Activated CD4-positive, alpha-beta T cell treated with anti-CD3 and anti-CD28 coated beads, Interleukin-2, amount 50 U/mL, for 1 hour (primary cell): Measurements from ENCODE around the gene TNK2.
"Not testable (repeated sequence)": the region's sequence is repeated elsewhere in the genome, so short reads cannot be mapped to it uniquely, and the experiment has no call there.

Experiments
- DNase-seq: peaks from one replicate; pipeline ENCODE4 v3.0.0-alpha.2; 2020

Gene TNK2

DNA sequence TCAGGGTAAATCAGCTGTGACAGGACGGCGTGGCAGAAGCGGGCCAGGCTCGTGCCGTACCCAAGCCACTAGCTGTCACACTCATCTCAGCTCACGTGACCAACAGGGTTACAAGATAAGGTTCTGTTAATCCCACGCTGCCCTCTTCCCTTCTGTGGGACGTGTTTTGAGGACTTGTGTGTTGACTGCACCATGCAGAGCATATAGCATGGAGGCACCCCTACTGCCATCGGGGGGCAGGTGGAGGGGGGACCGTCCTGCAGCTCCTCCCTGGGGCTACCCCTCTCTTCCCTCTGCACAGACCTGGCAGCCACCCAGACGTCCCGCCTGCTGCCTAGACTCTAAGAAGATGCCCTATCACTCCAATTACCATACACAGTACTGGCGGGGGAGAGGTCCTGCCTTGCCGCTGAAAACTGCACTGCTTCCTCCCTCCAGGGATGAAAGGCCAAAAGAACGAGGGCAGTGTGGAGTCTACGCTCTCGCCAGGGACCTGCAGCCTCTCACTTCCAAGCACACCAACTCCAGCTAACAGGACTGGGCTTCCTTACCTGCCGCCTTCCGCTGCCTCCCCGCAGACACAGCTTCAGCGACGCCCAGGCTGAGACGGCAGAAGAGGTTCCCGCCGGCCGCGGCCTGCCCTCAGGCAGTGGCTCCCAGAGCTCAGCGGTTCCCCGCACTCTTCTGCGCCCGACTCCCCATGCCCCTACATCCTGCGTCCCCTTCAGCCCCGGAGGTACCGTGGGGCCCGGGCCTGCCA lies at the start of gene TNK2:
TSS of gene TNK2 (minus strand) at position 618 of the 760 bp plus-strand sequence. CDS start 19,963 bp downstream, outside the sequence.
- DNase-seq: peak; percentile 49

DNA sequence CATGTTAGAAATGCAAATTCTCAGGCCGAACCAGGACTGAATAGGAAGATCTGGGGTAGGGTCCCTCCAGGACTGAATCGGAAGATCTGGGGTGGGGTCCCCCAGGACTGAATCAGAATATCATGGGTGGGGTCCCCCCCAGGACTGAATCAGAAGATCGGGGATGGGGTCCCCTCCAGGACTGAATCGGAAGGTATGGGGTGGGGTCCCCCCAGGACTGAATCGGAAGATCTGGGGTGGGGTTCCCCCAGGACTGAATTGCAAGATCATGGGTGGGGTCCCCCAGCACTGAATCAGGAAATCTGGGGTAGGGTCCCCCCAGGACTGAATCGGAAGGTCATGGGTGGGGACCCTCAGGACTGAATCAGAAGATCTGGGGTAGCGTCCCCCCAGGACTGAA lies 48.2 kb upstream of the TNK2 start:
- DNase-seq: no peak

DNA sequence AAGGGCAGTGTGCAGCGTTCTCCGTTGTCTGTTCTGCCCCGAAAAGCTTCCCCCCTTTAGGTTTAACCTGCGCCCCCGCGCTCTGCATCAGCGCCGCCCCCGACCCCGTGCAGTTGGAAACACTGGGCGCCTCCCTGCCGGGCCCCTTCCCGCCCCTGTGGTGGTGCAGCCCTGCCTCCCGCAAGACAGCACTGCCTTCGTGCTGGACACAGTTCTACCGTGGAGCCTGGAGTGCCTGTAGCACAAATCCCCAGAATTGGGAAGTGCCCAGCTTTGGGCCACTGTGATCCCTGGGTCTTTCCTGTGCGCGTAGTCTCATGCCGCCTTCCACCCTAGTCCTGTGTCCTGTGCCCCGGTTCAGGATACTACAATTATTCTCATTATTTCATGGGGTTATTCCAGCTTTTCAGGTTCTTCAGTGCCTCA lies 47.1 kb upstream of the TNK2 start:
- not testable (repeated sequence) for DNase-seq

DNA sequence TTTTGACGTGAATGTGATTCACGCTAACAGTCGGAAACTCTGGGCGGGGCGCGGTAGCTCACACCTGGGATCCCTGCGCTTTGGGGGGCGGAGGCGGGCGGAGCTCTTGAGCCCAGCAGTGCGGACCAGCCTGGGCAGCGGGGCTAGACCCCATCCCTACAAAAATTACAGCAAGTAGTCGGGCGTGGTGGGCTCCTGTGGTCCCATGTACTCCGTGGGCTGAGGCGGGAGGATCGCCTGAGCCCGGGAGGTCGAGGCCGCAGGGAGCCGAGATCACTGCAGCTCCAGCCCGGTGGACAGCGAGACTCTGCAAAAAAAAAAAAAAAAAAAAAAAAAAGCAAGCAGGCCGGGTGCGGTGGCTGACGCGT lies 46.4 kb upstream of the TNK2 start:
- DNase-seq: peak; percentile 53

DNA sequence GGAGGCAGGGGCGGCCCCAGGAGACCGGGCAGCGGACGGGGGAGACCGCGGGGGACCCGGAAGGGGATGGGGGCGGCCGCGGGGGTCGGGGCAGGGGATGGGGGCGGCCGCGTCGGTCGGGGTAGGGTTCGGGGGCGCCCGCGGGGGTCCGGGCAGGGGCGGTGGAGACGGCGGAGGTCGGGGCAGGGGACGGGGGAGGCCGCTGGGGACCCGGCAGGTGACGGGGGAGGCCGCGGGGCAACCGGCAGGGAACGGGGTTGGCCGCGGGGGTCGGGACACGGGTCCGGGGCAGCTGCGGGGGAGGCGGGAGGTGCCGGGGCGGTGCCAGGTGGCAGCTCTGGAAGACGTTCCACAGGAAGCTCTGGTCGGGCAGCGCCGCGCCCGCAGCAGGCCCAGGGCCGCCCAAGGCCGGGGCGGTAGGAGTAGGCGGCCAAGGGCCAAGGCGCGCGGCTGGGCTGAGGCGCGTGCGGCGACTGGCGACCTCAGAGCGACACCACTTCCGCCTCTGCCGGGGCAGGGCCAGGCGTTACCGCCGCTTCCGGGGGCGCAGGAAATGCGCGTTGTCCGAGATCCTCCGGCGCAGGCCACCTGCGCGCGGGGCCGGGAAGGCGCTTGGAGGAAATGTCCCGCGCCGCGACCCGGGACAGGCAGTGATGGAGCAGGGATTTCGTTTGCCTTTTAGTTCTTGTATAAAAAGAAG lies 45.9 kb upstream of the TNK2 start:
- peak; percentile 53 for DNase-seq

DNA sequence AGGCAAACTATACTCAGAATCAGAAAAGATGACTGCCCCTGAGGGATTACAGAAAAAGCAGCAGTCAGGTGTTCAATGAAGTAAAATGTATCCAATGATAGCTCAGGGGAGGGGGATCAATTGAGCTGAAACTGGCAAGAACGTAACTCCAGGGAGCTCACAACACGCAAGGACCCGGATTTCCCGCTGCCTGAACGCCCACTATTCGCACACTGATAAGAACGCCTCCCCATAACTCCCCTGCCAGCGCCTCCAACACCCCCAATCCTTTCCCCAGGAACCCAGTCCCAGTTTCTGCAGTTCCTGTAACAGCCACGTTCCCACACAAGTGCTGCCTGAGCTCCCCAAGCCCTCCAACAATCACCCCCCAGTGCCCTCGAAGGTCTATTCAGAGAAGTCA lies 44.2 kb upstream of the TNK2 start:
- not testable (repeated sequence) for DNase-seq

DNA sequence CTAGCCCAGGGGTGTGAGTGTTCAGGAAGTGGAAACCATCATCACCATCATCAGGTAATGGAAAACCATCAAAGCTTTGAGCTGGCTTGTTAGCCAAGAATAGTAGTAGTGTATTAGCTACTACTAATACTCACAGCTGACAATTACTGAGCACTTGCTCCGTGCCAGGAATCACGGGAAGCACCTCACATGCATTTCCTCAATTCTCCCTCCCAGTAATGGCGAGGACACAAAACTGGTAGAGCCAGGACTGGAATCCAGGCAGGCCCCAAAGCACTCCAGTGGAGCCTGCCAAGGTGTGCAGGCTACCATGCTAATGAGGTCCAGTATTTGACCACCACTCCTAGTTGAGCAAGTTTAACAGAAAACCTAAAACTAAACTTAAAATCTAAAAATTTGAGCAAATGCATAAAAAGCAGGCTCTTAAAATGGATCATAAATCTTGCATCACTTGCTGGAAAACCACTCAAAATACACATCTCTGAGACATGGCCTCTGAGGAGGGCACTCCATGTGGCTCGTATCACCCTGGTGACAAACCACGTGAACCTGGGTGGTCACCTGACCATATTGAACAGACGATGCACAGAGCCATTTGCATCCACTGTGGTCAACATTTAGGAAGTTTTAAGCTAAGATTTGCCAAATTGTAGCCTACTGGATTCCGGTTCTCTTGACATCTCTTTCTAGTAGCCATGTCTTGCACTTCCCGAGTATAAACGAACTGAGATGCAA lies 43.3 kb upstream of the TNK2 start:
- DNase-seq: not testable (repeated sequence)

DNA sequence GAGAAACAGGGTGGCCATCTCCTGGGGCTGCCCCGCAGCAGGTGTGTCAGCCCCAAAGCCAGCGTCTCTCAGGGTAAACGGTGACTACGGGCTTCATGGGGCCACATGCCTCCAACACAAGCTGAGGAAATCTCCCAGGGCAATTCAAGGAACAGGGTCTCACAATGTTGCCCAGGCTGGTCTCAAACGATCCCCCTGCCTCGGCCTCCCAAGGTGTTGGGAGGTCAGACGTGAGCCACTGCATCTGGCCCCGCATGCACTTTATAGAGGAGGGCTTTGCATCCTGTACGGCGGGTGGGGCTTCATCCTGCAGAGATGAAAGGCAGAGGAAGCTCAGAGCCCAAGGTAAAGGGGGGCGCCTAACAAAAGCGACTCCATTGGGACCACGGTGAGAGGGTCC lies 42.4 kb upstream of the TNK2 start:
- DNase-seq: not testable (repeated sequence)

DNA sequence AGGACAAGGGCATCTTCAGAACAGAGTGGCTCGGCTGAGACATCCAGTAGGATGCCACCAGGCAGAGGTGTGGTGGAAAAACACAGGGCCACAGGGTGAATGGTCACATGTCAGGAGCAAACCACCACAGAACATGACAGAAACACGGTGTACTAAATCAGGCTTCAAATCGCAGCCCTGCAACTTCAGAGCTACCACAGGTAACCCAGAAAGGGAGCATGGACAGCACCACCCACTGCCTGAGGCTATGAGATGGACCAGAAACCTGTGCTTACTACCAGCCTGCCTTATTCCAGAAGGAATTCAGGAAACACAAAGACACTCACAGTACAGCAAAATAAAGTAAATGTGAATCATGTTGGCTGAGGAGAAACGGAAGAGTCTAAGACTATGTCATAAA lies 41.8 kb upstream of the TNK2 start:
- DNase-seq: not testable (repeated sequence)

DNA sequence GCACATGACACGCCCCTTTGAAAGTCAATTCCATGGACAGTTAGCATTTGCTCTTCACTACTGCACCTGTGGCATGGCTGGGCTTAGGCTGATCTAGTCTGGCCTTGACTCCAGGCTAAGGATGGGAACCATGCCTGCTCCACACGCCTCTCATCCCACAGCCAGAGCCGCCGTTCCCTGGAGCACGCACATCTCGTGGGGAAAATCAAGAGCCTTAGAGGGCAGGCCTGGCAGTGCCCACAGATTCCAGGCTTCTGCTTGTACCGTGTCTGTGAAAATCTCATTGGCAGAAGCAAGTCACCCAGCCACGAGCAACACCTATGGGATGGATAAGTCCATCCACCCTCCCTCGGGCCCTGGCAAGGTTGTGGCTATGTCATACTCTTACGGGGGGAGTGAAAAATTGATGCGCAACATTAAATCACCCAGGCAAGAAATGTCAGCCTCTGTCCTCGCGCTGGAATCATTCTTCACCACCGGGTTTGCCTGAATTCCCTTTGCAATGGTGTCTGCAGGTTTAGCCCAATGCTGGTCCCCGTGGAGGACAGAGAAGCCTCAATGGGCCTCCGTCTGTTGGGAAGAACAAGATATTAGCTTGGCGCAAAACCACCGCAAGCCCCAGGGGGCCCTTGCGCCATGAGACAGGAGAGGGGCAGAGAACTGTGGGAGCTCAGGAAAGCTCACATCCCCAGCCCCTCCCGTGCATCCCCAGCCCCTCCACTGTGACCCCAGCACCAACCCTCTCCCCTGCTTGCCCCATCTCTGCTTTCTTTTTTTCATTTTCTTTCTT lies 38.8 kb upstream of the TNK2 start:
- DNase-seq: not testable (repeated sequence)

DNA sequence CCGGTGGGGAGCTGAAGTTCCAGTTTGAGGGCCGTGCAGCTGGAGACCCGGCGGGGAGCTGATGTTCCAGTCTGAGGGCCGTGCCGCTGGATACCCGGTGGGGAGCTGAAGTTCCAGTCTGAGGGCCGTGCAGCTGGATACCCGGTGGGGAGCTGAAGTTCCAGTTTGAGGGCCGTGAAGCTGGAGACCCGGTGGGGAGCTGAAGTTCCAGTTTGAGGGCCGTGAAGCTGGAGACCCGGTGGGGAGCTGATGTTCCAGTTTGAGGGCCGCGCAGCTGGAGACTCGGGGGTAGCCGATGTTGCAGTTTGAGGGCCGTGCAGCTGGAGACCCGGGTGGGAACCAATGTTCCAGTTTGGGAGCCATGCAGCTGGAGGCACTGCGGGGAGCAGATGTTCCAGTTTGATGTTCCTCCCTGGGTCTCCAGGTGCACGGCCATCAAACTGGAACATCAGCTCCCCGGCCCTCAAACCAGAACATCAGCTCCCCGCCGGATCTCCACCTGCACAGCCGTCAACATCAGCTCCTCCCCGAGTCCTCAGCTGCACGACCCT lies 33.0 kb upstream of the TNK2 start:
- DNase-seq: not testable (repeated sequence)

DNA sequence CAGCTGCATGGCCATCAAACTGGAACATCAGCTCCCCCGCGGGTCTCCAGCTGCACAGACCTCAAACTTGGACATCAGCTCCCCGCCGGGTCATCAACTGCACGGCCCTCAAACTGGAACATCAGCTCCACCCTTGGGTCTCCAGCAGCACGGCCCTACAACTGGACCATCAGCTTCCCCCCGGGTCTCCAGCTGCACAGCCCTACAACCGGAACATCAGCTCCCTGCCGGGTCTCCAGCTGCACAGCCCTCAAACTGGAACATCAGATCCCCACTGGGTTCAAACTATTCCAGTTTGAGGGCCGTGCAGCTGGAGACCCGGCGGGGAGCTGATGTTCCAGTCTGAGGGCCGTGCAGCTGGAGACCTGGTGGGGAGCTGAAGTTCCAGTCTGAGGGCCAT lies 32.5 kb upstream of the TNK2 start:
- not testable (repeated sequence) for DNase-seq

DNA sequence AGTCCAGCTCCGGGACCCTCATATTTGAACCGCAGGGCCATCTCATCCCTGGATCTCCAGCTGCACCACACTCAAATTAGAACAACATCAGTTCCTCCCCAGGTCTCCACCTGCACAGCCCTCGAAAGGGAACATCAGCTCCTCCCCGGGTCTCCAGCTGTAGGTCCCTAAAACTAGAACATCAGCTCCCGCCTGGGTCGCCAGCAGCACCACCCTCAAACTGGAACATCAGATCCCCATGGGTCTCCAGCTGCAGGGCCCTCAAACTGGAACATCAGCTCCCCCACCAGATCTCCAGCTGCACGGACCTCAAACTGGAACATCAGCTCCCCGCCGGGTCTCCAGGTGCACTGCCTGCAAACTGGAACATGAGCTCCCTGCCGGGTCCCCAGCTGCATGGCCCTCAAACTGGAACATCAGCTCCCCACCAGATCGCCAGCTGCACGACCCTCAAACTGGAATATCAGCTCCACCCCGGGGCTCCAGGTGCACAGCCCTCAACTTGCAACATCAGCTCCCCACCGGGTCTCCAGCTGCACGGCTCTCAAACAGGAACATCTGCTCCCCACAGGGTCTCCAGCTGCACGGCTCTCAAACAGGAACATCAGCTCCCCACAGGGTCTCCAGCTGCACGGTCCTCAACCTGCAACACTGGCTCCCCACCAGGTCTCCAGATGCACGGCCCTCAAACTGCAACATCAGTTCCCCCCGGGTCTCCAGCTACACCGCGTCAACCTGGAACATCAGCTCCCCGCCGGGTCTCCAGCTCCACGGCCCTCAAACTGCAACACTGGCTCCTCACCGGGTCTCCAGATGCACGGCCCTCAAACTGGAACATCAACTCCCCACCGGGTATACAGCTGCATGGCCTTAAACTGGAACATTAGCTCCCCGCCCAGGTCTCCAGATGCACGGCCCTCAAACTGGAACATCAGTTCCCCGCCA lies 31.4 kb upstream of the TNK2 start:
- not testable (repeated sequence) for DNase-seq

DNA sequence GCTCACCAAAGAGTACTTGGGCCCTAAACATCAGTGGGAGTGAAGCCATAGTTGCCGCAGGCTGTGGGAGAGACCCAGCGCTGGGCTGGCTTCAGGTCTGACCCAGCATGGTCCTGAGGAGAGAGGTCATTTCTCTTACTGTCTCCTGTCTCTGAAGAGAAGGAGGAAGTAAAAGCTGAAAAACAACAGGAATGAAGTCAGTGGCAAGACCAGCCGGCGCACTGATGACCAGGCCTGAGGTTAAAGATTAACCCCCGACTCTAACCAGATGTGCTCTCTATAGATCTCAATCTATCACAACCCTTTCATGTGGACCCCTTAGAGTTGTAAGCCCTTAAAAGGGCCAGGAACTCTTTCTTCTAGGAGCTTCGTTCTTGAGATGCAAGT lies 24.7 kb upstream of the TNK2 start:
- DNase-seq: not testable (repeated sequence)

DNA sequence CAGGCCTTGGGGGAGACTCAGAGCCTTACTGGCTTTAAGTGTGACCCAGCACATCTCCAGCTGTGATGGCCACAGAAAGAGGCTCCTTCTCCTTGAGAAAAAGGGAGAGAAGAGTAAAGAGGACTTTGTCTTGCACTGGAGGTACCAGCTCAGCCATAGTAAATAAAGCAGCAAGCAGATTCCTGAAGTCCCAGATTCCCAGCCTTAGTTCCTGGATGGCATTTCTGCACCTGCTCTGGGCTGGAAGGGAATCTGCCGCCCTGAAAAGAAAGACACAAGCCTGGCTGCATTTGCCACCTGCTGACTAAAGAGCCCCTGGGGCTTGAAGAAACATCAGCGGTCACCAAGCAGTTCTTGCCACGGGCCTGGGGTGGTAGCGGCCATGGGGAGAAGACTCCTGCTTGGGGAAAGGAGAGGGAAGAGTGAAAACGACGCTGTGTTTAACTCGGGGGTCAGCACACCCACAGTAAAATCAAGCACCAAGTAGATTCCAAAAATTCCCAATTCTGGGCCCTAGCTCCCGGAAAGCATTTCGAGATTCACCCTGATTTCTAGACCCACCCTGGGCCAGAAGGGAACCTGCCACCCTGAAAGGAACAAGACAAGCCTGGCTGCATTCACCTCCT lies 24.2 kb upstream of the TNK2 start:
- no peak for DNase-seq

DNA sequence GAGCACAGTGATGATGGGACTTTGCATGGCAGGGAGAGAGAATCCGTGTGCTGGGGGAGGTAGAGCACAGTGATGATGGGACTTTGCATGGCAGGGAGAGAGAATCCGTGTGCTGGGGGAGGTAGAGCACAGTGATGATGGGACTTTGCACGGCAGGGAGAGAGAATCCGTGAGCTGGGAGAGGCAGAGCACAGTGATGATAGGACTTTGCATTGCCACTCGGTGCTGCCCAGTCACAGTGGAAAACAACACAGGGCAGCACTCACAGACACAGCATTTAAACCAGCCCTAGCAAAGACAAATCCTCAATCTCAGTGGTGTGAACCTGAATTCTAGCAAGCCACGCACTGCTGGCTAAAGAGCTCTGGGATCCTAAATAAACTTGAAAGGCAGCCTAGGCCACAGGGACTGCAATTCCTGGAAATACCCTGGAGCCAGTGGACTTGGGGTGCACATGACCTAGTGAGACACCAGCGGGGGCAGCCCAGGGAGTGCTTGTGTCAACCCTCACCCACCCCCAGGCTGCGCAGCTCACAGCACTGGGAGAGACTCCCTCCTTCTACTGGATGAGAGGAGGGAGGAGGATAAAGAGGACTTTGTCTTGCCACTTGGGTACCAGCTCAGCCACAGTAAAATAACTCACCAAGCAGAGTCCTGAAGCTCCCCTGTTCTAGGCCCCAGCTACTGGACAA lies 23.4 kb upstream of the TNK2 start:
- DNase-seq: no peak

DNA sequence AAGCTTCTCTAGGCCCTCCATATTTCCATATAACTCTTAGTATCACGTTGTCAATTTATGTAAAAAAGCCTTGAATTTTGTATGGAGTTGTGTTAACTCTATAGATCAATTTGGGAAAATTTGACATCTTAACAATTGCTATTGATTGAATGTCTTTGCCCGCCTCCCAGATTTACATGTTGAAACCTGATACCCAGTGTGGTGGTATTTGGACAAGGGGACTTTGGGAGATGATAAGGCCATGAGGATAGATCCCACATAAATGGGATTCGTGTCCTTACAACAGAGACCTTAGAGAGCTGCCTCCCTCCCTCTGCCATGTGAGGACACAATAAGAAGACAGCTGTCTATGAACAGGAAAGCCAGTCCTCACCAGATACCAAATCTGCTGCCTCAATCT lies 21.1 kb upstream of the TNK2 start:
- DNase-seq: no peak

DNA sequence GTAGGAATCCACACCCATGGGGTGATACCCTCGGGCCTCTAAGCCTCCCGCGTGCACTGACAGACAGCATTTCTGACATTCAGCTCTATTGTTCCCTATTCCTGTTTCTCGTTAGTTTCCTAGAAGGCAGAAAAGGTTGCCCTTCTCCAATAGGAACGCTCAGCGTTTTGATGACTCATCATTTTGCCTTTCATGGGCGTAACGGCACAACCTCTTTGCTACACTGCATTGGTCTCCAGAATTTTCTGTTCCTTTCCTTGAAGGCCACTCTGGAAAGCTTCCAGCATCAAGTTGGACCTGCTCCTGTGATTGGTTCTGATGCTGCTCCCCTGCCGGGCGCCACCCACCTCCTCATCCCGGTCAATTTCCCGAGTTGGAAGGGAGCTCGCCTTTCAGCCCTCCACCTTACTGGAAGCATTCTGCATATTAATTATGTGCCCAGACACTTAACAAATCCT lies 13.0 kb upstream of the TNK2 start:
- no peak for DNase-seq

DNA sequence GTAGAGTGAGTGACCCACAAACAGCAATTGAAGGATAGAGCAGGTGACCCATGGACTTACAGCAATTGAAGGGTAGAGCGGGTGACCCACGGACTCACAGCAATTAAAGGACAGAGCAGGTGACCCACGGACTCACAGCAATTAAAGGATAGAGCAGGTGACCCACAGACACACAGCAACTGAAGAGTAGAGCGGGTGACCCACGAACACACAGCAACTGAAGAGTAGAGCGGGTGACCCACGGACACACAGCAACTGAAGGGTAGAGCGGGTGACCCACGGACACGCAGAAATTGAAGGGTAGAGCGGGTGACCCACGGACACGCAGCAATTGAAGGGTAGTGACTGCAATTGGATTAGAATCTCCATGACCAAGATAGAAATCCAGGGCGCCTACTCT lies 9.8 kb upstream of the TNK2 start:
- no peak for DNase-seq

DNA sequence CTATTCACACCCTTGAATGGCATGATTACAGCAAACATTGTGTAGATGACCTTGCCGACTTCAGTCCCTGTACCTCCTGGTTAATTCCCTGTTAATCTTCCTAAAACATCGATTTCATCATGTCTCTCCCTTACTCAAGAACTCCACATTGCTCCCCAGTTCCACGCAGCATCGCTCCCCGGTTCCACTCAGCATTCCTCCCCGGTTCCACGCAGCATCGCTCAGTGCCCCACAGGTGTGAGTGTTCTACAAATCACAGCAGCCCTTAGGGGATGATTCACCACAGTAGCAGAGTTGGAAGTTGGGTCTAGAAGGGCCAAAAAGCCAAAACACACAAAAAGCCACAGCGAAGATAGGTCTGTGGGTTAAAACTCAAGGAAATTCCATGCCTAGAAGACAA lies 8.6 kb upstream of the TNK2 start:
- DNase-seq: no peak
